ENCODE measurements around the gene PLD1. TPM values are rescaled to one million over a fixed set of nuclear protein-coding genes. Genes with fewer than 3 reads are reported as not detected.
A peak's percentile ranks its signal among the peaks of the same experiment; 100 is the strongest.
"Not testable (repeated sequence)": the region's sequence is repeated elsewhere in the genome, so short reads cannot be mapped to it uniquely, and the experiment has no call there.

The PLD1 gene
- total RNA-seq, 1 donor from 2014 or later: 20.4 TPM

DNA sequence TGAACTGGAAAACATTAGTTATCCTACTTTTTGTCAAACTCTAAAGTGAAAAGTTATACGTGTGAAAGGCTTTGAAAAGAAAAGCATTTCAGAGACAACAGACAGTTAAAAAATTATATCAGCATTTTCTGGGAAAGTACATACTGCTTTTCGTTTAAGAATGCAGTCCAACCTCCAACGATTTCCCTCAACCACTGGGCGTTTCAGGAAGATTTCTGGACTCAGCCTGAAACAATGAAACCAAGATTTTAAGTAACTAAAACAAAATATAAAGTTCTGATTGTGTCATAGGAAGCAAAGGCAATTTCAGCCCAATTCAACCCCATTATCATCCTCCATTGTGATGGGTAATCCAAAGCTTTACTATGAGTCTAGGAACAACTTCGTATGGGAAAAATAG lies 110.7 kb downstream of the PLD1 start:
- no peak for DNase-seq (ENCODE audit: low read depth)

GRCh38 chr3:171696805-171697204 lies 113.5 kb downstream of the PLD1 start:
- DNase-seq (ENCODE audit: low read depth): no peak

DNA sequence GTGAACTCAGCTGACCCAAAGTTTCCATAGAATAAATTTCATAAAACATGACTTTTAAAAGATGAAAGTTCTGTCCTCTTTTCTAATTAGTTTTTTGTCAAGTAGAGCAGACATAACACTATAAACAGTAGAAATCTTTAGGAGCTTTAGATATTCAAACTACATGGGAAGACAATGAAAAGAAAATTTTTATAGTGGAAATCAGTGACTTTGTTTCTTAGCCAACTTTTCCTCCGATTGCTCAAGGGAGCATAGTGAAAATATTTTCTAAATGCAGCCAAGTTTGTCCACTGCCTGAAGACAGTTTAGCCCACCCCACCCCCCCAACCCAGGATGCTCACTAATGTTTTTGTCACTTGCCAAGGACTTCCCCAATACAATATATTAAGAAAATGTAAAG lies 114.9 kb downstream of the PLD1 start:
- no peak for DNase-seq (ENCODE audit: low read depth)

DNA sequence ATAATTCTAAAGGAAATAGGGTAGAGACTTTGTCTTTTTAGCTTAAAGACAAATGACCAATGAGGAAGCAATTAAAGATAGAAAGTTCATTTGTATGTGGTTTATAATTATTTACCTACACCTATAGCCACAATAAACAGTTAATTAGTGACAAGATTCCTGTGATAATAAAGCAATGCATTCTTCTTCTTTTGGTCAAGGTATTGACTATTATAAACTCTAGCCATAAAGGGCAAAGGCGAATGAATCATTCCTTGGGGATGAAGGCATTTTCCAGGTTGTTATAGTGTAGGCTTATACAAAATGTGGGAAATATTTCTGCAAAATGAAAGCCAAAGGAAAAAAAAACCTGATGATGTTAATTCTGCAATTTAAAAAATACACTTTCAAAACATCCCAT lies 115.4 kb downstream of the PLD1 start:
- no peak for DNase-seq (ENCODE audit: low read depth)

DNA sequence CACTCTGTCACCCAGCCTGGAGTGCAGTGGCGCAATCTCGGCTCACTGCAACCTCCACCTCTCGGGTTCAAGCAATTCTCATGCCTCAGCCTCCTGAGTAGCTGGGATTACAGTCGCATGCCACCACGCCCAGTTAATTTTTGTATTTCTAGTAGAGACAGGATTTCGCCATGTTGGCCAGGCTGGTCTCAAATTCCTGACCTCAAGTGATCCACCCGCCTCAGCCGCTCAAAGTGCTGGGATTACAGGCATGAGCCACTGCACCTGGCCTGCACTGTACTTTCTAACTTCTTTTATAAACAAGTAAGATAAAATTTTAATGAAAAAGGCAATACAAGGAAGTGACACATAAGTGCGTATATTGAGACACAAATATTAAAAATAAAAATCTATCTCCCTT lies 117.7 kb downstream of the PLD1 start:
- DNase-seq (ENCODE audit: low read depth): not testable (repeated sequence)

DNA sequence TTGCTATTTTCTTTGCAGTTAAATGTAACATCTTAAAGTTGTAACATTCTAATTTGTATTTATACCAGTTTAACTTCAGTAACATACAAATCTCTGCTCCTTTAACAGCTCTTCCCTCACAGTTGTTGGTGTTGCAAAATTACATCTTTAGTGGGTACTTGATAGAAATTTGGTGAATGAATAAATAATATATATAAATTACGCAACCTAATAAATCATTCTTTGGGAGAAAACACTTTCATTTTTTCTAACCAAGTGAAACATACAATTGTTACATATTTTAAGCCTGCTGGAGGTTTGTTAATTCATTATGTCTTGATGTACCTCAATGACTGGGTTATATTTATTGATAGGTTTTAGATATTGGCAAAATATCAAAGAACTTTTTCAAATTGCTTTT lies 118.8 kb downstream of the PLD1 start:
- no peak for DNase-seq (ENCODE audit: low read depth)

- no peak for DNase-seq (ENCODE audit: low read depth)
Observed at GRCh38 chr3:171690281-171690680, 120.0 kb downstream of the PLD1 start.

GRCh38 chr3:171688593-171688992 lies 121.7 kb downstream of the PLD1 start:
- no peak for DNase-seq (ENCODE audit: low read depth)

DNA sequence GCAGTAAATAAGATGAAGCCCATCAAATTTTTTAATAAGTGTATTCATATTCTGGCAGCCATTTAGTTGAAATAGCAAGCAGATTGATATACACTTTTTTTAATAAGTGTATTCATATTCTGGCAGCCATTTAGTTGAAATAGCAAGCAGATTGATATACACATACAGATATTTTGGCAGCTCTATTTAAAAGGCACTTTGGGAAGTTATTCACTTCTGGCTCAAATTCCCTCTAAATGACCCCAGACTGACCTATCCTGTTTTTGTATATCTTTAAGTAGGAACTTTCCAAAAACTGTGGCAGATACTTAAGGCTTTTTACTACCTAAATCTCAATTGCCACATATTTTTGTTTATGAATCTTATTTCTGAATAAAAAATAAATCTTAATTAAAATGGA lies 122.3 kb downstream of the PLD1 start:
- no peak for DNase-seq (ENCODE audit: low read depth)

DNA sequence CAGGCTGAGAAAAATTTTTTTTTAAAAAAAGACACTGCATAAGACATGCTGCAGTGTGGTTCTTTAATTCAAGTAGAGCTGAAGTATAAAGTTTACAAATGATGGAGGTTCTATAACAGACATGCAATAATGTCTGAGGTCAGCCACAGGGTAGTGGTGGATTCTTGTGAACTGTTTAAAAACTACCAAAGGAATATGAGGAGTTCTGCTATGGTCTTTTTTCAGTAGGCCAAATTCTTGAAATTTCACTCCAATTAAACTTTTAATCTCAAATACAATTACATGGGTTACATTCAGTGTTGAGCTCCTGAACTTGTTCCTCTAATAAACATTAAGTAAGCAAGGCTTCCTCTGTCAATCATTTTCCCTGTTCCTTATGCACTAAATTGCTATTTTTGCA lies 122.7 kb downstream of the PLD1 start:
- no peak for DNase-seq (ENCODE audit: low read depth)

DNA sequence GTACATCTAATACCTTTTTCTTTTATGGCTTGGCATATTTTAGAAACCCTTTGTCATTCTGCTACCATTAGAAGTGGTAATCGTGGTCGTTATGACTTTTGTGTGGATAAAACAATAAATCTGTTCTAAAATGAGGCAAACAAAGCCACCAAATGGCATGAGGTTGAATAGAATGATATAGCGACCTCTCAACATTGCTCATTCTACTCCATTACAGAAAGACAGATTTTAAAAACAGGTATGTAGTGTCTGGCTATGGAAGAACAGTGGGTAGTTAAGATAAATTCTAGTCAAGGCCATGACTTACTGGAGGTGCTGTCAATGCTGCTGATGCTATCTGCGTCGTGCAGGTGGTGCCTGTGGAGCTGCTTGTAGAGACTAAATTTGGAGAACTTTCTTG lies 123.2 kb downstream of the PLD1 start:
- DNase-seq (ENCODE audit: low read depth): no peak

GRCh38 chr3:171685116-171685895 lies 125.0 kb downstream of the PLD1 start:
- DNase-seq (ENCODE audit: low read depth): peak; percentile 47

DNA sequence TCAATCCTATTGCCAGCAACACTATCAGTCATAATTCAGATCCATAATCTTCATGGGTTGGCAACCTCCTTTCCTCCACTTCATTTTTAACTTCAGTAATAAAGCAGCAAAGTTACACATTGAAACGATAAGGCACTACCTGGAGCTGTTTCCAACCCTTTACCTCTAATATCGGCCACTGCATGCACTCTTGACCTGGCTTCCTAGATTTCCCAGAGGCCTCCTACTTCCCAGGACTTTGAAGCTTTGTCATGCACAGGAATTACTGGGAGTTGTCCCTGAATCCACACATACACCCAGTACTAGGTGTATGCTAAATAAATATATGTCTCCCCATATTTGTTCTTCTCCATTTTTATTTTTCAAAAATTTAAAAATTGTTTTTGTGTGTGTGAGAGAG lies 126.1 kb downstream of the PLD1 start:
- DNase-seq (ENCODE audit: low read depth): no peak

DNA sequence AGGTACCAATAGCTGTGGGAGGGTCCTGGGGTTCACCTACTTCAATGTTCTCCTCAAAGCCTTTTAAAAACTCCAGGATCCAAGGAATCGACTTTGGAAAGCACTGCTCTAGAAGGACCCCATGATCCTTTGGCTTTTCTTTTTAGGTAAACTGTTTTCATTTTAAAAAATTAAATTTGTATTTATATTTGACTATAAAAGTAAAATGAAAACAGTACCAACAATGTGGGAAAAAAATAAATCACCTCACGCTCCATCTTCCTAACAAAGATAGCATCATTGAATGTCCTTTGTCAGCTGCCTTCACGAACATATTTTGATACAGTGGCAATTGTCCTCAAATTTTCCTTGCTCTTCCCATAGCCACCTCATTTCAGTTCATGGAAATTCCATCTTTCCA lies 127.5 kb downstream of the PLD1 start:
- no peak for DNase-seq (ENCODE audit: low read depth)

GRCh38 chr3:171680726-171681411 lies 129.4 kb downstream of the PLD1 start:
- no peak for DNase-seq (ENCODE audit: low read depth)

GRCh38 chr3:171678971-171679492 lies 131.3 kb downstream of the PLD1 start:
- DNase-seq (ENCODE audit: low read depth): no peak

GRCh38 chr3:171677706-171678105 lies 132.6 kb downstream of the PLD1 start:
- peak; percentile 54 for DNase-seq (ENCODE audit: low read depth)

DNA sequence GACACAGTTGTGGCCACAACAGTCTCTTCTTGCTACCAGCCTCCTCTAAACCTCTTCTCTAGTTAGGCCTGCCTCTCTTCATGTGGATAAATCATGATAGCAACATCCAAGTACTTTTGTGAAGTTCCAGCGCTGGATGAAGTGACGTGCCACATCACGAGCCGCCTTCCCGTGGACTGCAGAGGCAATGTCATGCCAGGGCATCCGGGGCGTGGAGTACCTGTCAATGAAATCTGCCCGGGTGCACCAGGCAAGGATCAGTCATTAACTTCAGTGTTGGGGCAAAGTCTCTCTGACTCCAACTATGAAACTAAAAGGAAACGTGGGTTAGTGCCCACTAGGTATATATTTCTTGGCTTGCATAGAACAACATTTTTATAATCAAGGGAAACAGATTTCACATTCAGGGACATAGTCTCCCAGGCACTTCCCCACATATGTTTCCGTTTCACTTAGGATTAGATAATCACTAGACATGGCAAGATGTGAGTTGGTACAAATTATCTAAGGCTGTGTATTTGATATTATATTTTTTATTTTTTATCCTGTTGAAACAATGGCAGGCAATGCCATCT lies 133.6 kb downstream of the PLD1 start:
- peak; percentile 33 for DNase-seq (ENCODE audit: low read depth)

DNA sequence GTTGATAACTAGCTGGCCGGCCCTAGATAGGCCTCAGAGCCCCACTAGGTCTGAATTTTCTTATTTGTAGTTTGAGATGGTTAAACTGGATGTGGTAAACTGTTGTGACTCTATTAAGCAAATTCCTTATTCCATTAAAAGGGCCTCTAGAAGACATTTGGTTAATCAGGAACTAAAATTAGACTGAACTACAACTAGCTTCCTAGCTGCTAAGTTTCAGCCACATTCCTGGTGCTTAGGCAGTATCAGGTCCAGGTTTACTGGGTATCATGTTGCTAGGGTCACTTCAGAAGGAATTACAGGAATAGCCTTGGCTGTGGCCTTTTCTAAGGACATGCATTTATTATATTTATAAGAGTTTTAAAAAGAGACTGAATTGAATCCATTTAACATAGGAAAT lies 136.3 kb downstream of the PLD1 start:
- DNase-seq (ENCODE audit: low read depth): peak; percentile 59

DNA sequence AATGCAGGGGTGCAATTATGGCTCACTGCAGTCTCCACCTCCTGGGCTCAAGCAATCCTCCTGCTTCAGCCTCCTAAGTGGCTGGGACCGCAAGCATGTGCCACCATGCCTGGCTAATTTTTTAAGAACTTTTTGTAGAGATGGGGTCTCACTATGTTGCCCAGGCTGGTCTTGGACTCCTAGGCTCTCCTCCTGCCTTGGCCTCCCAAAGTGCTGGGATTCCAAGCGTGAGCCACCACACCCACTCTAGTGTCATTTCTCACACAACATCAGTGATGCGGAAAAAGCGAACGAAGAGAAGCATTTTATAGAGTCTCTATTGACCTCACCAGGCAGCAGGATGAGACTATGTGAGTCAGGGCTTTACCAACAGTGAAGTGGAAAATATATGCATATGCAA lies 137.7 kb downstream of the PLD1 start:
- no peak for DNase-seq (ENCODE audit: low read depth)

DNA sequence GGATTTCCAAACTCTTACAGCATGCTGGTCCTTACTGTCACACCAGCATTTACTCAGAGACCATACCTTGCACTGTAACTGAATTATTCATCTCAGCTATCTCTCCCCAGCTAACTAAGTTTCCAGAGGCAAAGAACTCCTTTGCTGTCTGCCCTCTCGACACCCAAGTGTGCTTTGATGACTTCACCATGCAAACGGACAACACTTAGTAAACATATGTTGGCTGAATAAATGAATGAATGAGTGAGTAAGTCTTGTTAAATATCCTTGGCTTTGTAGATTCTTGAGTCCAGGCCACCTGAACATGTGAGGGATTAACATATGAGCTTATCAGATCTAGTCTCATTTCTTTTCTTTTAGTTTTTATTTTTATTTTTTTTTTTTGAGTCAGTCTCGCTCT lies 138.2 kb downstream of the PLD1 start:
- peak; percentile 12 for DNase-seq (ENCODE audit: low read depth)

DNA sequence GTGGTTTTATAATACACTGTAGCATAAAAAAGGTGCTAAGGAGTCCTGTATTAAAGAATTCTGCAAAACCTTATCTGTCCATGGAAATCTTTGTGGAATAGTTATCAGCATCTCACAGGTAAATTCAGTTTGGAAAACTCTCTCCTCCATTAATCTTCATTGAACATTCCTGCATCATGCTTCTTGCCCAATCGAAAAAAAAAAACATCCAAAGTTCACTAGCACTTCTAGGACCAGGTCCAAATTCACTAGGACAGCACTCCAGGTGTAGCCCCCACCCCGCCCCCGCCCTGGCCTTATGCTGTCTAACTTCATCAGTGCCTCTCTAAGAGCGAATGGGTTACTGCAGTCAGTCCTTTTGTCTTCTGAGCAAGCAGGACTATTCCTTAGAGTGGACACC lies 138.6 kb downstream of the PLD1 start:
- no peak for DNase-seq (ENCODE audit: low read depth)

- no peak for DNase-seq (ENCODE audit: low read depth)
Observed at GRCh38 chr3:171666516-171666915, 143.8 kb downstream of the PLD1 start.

All from renal cortical epithelial cell (primary cell).